Measurements from ENCODE around the gene ZNF444.
"Not testable (repeated sequence)": the region's sequence is repeated elsewhere in the genome, so short reads cannot be mapped to it uniquely, and the experiment has no call there.

Gene ZNF444

DNA sequence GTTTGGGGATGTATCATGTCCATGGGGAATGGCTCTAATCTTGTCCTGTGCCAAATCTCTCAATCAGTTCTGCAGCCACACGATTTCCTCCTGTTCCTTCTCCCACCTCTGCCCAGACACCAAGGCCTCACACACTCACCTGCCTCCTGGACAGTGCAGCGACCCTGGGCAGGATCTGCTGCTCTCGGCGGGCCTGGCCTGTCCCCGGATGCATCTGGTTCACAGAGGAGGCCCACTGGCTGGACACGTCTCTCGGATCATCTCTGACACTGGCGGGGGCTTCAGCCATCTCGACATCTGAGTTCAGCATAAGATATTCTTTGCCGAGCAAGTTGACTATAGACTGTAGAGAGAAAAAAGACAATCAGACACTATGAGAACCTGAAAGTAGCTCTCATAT, 50.6 kb downstream of the ZNF444 start:
- TF ChIP-seq CTCF (IDR thresholded peaks at IDR 0.05; ENCODE audit: control insufficient read depth, insufficient read depth, low read depth, low read length, missing control alignments): no peak
- no peak for DNase-seq (ENCODE audit: low read depth)
- no peak overlapping the region for H3K4me3 ChIP-seq (ENCODE audit: control insufficient read depth, low read depth, low read length)

GRCh38 chr19:56193981-56194640, 53.0 kb downstream of the ZNF444 start:
- DNase-seq (ENCODE audit: low read depth): no peak
- TF ChIP-seq CTCF (IDR thresholded peaks at IDR 0.05; ENCODE audit: control insufficient read depth, insufficient read depth, low read depth, low read length, missing control alignments): no peak
- H3K4me3 ChIP-seq (ENCODE audit: control insufficient read depth, low read depth, low read length): no peak overlapping the region

DNA sequence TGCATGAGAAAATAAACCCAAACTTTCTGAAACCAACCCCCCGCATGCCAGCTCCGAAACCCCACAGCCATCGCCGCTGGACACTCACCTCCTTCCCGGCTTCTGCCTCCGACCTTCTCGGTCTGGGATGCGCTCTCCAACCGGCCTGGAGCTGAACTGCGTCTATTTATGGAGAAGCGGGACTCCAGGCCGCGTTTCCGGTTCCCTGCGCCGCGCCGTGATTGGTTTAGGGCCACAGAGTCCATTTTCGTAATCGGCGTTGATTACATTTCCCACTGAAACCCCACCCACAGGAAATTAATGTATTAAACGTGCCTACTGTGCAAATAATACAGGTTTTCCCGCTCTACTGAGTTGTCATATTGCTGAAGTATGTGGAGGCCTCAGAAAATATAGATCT, 56.6 kb downstream of the ZNF444 start, which contains the start of gene ZSCAN5B:
TSS of gene ZSCAN5B (minus strand) at position 138 of the 400 bp plus-strand sequence. CDS start 4,731 bp downstream, outside the sequence.
- not testable (repeated sequence) for H3K4me3 ChIP-seq (ENCODE audit: control insufficient read depth, low read depth, low read length); DNase-seq (ENCODE audit: low read depth)

DNA sequence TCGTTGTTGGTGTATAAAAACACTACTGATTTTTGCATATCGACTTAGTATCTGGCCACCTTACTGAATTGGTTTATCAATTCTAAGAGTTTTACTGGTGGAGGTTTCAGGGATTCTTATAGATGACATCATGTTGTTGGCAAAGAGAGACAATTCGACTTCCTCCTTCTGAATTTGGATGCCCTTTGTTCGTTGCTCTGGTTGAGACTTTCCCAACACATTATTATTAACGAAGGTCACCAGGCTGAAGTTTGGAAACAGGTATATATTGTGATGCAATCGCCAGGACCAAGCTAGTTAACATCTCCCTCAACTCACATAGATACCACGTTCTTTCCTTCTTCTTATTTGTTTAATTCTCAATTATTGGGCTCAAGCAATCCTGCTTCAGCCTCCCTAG, 58.6 kb downstream of the ZNF444 start:
- TF ChIP-seq CTCF (IDR thresholded peaks at IDR 0.05; ENCODE audit: control insufficient read depth, insufficient read depth, low read depth, low read length, missing control alignments): no peak
- DNase-seq (ENCODE audit: low read depth): no peak
- H3K4me3 ChIP-seq (ENCODE audit: control insufficient read depth, low read depth, low read length): no peak overlapping the region

DNA sequence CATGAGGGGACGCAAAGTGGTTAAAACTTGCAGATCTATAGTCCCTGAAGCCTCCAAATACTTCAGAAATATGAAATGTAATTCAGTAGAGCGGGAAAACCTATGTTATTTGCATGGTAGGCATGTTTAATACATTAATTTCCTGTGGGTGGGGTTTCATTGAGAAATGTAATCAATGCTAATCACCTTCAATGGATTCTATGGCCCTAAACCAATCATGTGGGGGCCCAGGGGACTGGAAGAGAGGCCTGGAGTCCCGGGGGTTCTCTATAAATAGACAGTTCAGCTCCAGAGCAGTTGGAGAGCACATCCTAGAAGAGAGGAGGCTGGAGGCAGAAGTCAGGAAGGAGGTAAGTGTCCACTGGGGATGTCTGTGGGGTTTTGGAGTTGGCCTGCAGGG, 60.9 kb downstream of the ZNF444 start, which contains the start of gene ZSCAN5C:
TSS of gene ZSCAN5C (plus strand) at position 301 of the 400 bp plus-strand sequence. CDS start 3,641 bp downstream, outside the sequence.
- no peak for TF ChIP-seq CTCF (IDR thresholded peaks at IDR 0.05; ENCODE audit: control insufficient read depth, insufficient read depth, low read depth, low read length, missing control alignments)
- no peak within 1 kb of the TSS for H3K4me3 ChIP-seq (ENCODE audit: control insufficient read depth, low read depth, low read length)
- DNase-seq (ENCODE audit: low read depth): no peak

GRCh38 chr19:56207581-56207980, 66.5 kb downstream of the ZNF444 start:
- H3K4me3 ChIP-seq (ENCODE audit: control insufficient read depth, low read depth, low read length); DNase-seq (ENCODE audit: low read depth): not testable (repeated sequence)

DNA sequence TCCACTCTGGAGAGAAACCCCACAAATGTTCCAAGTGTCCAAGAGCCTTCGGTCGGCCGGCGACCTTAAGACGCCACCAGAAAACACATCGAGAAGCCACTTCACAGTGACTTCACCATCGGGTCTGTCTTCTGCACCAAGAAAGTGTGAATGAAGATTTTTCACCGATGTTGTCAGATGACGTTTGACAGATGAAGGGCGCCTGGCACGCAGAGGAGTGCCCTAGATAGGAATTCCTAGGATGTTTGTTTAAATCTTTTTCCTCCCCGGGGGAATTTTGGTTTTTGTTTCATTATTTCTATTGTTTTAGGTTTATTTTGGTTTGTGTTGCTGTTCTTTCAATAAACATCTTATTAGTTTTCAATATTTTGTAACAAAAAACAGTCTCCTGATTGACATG, 68.0 kb downstream of the ZNF444 start:
- DNase-seq (ENCODE audit: low read depth): no peak
- no peak for TF ChIP-seq CTCF (IDR thresholded peaks at IDR 0.05; ENCODE audit: control insufficient read depth, insufficient read depth, low read depth, low read length, missing control alignments)

DNA sequence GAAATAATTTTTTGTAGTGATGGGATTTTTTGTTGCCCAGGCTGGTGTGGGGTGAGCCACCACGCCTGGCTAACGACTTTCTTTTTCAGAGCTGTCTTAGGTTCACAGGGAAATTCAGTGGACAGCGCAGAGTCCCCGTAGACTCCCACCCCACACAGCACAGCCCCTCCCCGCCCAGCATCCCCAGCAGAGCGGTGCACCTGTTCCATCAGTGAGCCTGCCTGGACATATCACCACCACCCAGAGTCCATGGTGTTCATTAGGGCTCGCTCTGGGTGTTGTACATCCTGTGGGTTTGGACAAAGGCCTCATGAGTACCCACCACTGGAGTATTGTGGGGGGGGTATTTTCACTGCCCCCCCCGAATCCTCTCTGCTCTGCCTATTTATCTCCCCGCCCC, 68.9 kb downstream of the ZNF444 start:
- H3K4me3 ChIP-seq (ENCODE audit: control insufficient read depth, low read depth, low read length); DNase-seq (ENCODE audit: low read depth): not testable (repeated sequence)

More for the DNA sequence above, 68.0 kb downstream of the ZNF444 start:
- H3K4me3 ChIP-seq (ENCODE audit: control insufficient read depth, low read depth, low read length): no peak overlapping the region

Measured in AG09309 (cell line).